HG02981 (cell line): ENCODE results near the gene HLA-E.

Source experiments
- ATAC-seq: cut with Tn5 transposase; IDR thresholded peaks from one replicate; pipeline ENCODE4 v1.9.1; 2021; ENCODE audit warnings: mild to moderate bottlenecking, moderate library complexity; ENCODE audit not compliant: unreplicated experiment

The HLA-E gene

GRCh38 chr6:30533460-30534294 is 44.4 kb downstream of the HLA-E start:
- ATAC-seq, result no peak

GRCh38 chr6:30537931-30538330 is 48.6 kb downstream of the HLA-E start:
- no peak for ATAC-seq

DNA sequence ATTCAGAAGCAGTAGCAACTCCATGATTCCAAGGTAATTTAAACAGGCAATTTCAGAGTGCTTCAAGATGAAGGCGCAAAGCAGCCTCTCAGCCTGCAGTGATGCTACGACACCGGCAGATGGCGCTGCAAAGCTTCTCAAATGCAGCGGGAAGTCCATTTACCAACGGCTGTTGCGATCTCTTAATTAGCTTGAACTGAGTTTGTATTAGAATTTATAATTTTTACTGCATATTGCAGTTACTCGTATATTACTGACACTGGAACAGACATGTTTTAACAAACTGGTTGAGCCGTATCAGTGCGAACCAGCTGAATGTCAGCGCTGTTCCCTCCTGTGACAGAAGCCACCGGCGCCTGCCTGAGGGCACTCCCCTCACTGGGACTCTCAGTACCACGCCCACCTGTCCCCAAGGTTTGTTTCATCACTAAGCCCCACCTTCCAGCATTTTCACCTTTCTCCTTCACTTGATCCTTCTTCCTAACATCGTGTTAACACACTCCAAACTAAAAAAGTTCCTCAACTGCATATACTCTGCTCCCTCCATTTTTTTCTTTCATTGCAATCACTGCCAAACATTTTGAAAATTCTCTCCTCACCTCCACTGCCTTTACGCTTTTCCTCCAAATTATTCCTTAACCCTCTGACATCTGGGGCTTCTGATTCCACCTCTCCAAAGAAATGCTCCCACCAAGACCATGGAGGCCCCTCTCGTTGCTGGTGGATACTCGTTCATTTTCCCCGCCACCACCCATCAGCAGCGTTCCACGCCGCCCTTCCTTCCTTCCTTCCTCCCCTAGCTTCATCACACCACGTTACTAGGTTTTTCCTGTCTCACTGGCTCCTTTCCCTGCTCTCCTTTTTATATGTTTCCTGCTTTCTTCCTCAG is 52.5 kb downstream of the HLA-E start:
- no peak for ATAC-seq

- ATAC-seq, result no peak
Measured at GRCh38 chr6:30542404-30542725, 53.1 kb downstream of the HLA-E start.

- no peak for ATAC-seq
Measured at GRCh38 chr6:30542915-30543314, 53.6 kb downstream of the HLA-E start.
